ENCODE measurements around the gene TMED8. TPM values are rescaled to one million over a fixed set of nuclear protein-coding genes. Genes with fewer than 3 reads are reported as not detected.

The TMED8 gene
- total RNA-seq, 6 experiments from 2014 or later, result 5.7 to 7.0 (median 6.6) TPM

- Mint-ChIP-seq H3K27ac (no peak overlapping the region), H3K27me3 (ENCODE audit: insufficient read depth) (no peaks in the 10 kb centered on the region; the same call in 1 of the 2 replicates), H3K9me3 (no peaks in the 10 kb centered on the region), H3K4me1 (ENCODE audit: low read depth) (peaks cover 52% of the 10 kb centered on the region), H3K36me3 (ENCODE audit: low read depth) (peaks cover 7% of the 10 kb centered on the region; the same call in 1 of the 2 replicates), H3K4me3 (no peak overlapping the region)
- no peak for TF ChIP-seq CTCF (IDR thresholded peaks at IDR 0.05)
- DNase-seq, result no peak
Observed at GRCh38 chr14:77311217-77311616, 65.7 kb downstream of the TMED8 start.

GRCh38 chr14:77310026-77310425, 66.9 kb downstream of the TMED8 start:
- Mint-ChIP-seq H3K36me3 (ENCODE audit: low read depth) (peaks cover 7% of the 10 kb centered on the region; the same call in 1 of the 2 replicates), H3K4me3 (no peak overlapping the region), H3K27me3 (ENCODE audit: insufficient read depth) (no peaks in the 10 kb centered on the region; the same call in 1 of the 2 replicates), H3K4me1 (ENCODE audit: low read depth) (peaks cover 55% of the 10 kb centered on the region), H3K9me3 (no peaks in the 10 kb centered on the region), H3K27ac (no peak overlapping the region)
- TF ChIP-seq CTCF (IDR thresholded peaks at IDR 0.05), result no peak
- DNase-seq, result no peak

GRCh38 chr14:77309131-77309530, 67.8 kb downstream of the TMED8 start:
- Mint-ChIP-seq H3K4me3 (no peak overlapping the region), H3K4me1 (ENCODE audit: low read depth) (peaks cover 55% of the 10 kb centered on the region), H3K27ac (no peak overlapping the region), H3K27me3 (ENCODE audit: insufficient read depth) (peaks cover 2% of the 10 kb centered on the region), H3K36me3 (ENCODE audit: low read depth) (peaks cover 7% of the 10 kb centered on the region; the same call in 1 of the 2 replicates), H3K9me3 (no peaks in the 10 kb centered on the region)
- no peak for TF ChIP-seq CTCF (IDR thresholded peaks at IDR 0.05)
- DNase-seq, result no peak

GRCh38 chr14:77306851-77307496, 69.9 kb downstream of the TMED8 start:
- Mint-ChIP-seq H3K4me3 (peak overlapping the region; percentile 55), H3K9me3 (no peaks in the 10 kb centered on the region), H3K27me3 (ENCODE audit: insufficient read depth) (peaks cover 2% of the 10 kb centered on the region), H3K36me3 (ENCODE audit: low read depth) (peaks cover 7% of the 10 kb centered on the region; the same call in 1 of the 2 replicates), H3K4me1 (ENCODE audit: low read depth) (peaks cover 56% of the 10 kb centered on the region), H3K27ac (peak overlapping the region; percentile 65)
- DNase-seq, result peak; percentile 20
- no peak for TF ChIP-seq CTCF (IDR thresholded peaks at IDR 0.05)

- peaks cover 53% of the 10 kb centered on the region for H3K4me1 Mint-ChIP-seq (ENCODE audit: low read depth)
- peak overlapping the region; percentile 55 for H3K4me3 Mint-ChIP-seq
- TF ChIP-seq CTCF (IDR thresholded peaks at IDR 0.05), result no peak
- H3K27me3 Mint-ChIP-seq (ENCODE audit: insufficient read depth), result peaks cover 2% of the 10 kb centered on the region
- peak overlapping the region; percentile 65 for H3K27ac Mint-ChIP-seq
- no peaks in the 10 kb centered on the region for H3K9me3 Mint-ChIP-seq
- peaks cover 5% of the 10 kb centered on the region; the same call in 1 of the 2 replicates for H3K36me3 Mint-ChIP-seq (ENCODE audit: low read depth)
- DNase-seq, result no peak
Observed at GRCh38 chr14:77306416-77306815, 70.5 kb downstream of the TMED8 start.

All from HFFc6 (cell line).